Osteocyte (in vitro differentiated cells): ENCODE results near the gene XIRP1. TPM values are rescaled to one million over a fixed set of nuclear protein-coding genes. Genes with fewer than 3 reads are reported as not detected.

Experiments used
- DNase-seq: peaks from one replicate; pipeline ENCODE4 v3.0.0; 2021; ENCODE audit warnings: mixed read lengths; ENCODE audit not compliant: unreplicated experiment; ENCODE audit errors: extremely low spot score
- H3K27ac Mint-ChIP-seq: one replicate; pipeline ENCODE4 v1.8.0; 2021; ENCODE audit warnings: mild to moderate bottlenecking, mixed read lengths; ENCODE audit not compliant: unreplicated experiment
- H3K27me3 Mint-ChIP-seq: one replicate; pipeline ENCODE4 v1.8.0; 2021; ENCODE audit warnings: mixed read lengths; ENCODE audit not compliant: unreplicated experiment
- H3K36me3 Mint-ChIP-seq: one replicate; pipeline ENCODE4 v1.8.0; 2021; ENCODE audit warnings: mixed read lengths; ENCODE audit not compliant: unreplicated experiment
- H3K4me1 Mint-ChIP-seq: one replicate; pipeline ENCODE4 v1.8.0; 2021; ENCODE audit warnings: mixed read lengths; ENCODE audit not compliant: unreplicated experiment
- H3K4me3 Mint-ChIP-seq: one replicate; pipeline ENCODE4 v1.8.0; 2021; ENCODE audit warnings: mild to moderate bottlenecking, moderate library complexity, mixed read lengths; ENCODE audit not compliant: unreplicated experiment
- H3K9me3 Mint-ChIP-seq: one replicate; pipeline ENCODE4 v1.8.0; 2021; ENCODE audit warnings: mixed read lengths; ENCODE audit not compliant: unreplicated experiment
- total RNA-seq: library from RNA; stranded (reverse); gene quantifications from 2 replicates; pipeline ENCODE4 v1.2.1, GENCODE V29; 2021
- TF ChIP-seq, protein P1 (sequence below): fragments of 200-600 bp; sonication (generic); IDR thresholded peaks from 2 replicates; pipeline ENCODE4 v1.5.0; 2021; ENCODE audit warnings: antibody characterized with exemption, mild to moderate bottlenecking, moderate library complexity

The XIRP1 gene
- total RNA-seq, 1 donor from 2014 or later, result not detected

DNA sequence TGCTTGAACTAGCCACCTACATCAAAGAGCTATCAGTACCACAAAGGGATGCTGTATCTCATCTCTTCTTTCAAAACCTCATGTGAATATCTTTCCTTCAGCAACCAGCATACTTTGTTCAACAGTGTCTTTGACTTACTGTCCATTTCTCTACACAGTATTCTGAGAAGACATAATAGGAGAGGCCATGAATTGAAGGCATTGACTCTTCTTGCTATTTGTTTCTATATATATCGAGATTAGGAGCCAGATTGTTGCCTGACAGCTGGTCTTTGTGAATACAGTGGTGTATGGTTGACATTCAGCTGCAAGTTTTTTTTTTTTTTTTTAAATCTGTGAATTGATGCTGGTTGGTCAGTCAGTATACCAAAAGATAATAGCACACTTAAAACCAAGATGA lies 26.9 kb downstream of the XIRP1 start:
- Mint-ChIP-seq H3K36me3 (peaks cover 1% of the 10 kb centered on the region), H3K4me1 (peaks cover 6% of the 10 kb centered on the region), H3K9me3 (peaks cover 8% of the 10 kb centered on the region), H3K4me3 (no peak overlapping the region), H3K27me3 (no peaks in the 10 kb centered on the region), H3K27ac (no peak overlapping the region)
- TF ChIP-seq, protein P1, sequence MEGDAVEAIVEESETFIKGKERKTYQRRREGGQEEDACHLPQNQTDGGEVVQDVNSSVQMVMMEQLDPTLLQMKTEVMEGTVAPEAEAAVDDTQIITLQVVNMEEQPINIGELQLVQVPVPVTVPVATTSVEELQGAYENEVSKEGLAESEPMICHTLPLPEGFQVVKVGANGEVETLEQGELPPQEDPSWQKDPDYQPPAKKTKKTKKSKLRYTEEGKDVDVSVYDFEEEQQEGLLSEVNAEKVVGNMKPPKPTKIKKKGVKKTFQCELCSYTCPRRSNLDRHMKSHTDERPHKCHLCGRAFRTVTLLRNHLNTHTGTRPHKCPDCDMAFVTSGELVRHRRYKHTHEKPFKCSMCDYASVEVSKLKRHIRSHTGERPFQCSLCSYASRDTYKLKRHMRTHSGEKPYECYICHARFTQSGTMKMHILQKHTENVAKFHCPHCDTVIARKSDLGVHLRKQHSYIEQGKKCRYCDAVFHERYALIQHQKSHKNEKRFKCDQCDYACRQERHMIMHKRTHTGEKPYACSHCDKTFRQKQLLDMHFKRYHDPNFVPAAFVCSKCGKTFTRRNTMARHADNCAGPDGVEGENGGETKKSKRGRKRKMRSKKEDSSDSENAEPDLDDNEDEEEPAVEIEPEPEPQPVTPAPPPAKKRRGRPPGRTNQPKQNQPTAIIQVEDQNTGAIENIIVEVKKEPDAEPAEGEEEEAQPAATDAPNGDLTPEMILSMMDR, result no peak
- DNase-seq, result no peak

DNA sequence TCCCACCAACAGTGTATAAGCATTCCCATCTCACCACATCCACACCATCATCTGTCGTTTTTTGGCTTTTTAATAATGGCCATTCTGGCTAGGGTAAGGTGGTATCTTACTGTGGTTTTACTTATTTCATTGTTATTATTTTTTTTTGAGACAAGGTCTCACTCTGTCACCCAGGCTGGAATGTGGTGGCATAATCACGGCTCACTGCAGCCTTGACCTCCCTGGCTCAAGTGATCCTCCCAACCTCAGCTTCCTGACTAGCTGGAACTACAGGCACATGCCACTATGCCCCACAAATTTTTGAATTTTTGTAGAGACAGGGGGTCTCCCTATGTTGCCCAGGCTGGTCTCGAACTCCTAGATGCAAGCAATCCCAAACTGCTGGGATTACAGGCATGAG lies 28.0 kb downstream of the XIRP1 start:
- H3K4me3 Mint-ChIP-seq, result no peak overlapping the region
- H3K27ac Mint-ChIP-seq, result no peak overlapping the region
- peaks cover 5% of the 10 kb centered on the region for H3K27me3 Mint-ChIP-seq
- peaks cover 6% of the 10 kb centered on the region for H3K4me1 Mint-ChIP-seq
- peaks cover 1% of the 10 kb centered on the region for H3K36me3 Mint-ChIP-seq
- TF ChIP-seq, protein P1, result no peak
- peaks cover 8% of the 10 kb centered on the region for H3K9me3 Mint-ChIP-seq
- no peak for DNase-seq

DNA sequence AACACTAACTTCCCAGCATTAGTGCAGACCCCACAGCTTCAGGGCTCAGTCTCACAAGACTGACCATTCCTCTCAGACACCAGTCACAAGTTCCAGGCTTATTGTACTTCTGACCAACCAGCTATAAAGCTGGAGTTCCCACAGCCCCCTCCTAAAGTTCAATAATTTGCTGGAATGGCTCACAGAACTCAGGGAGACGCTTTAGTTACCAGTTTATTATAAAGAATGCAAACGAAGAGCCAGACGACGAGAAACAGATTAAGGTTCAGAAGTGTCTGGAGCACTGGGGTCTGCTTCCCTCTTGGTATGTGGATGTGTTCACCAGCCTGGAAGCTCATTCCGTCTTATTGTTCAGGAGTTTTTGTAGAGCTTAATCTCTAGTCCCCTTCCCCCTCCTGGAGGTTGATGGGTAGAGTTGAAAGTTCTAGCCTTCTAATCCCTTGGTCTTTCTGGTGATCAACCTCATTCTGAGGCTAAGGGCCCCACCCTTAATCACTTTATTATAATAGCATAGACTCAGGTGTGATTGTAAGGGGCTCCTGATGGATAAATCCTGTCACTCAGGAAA lies 34.2 kb downstream of the XIRP1 start:
- H3K9me3 Mint-ChIP-seq, result peaks cover 3% of the 10 kb centered on the region
- peaks cover under 1% of the 10 kb centered on the region for H3K36me3 Mint-ChIP-seq
- H3K4me1 Mint-ChIP-seq, result peaks cover 5% of the 10 kb centered on the region
- DNase-seq, result no peak
- no peak overlapping the region for H3K27ac Mint-ChIP-seq
- TF ChIP-seq, protein P1, result no peak
- no peak overlapping the region for H3K4me3 Mint-ChIP-seq
- peaks cover 17% of the 10 kb centered on the region for H3K27me3 Mint-ChIP-seq

DNA sequence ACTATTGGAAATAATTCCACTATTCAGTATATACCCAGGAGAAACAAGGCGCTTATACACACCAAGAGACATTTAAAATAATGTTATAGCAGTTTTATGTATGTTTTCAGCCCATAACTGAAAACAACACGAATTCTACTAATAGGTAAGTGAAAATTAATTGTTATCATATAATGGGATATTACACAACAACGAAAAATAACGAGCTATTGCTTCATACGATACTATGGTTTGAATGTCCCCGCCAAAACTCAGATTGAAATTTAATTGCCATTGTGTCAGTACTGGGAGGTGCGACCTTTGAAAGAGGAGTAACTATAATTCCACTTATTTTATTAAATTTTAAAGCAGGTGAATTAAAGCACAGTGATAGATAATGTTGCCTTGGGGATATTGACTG lies 35.0 kb downstream of the XIRP1 start:
- no peaks in the 10 kb centered on the region for H3K9me3 Mint-ChIP-seq

DNA sequence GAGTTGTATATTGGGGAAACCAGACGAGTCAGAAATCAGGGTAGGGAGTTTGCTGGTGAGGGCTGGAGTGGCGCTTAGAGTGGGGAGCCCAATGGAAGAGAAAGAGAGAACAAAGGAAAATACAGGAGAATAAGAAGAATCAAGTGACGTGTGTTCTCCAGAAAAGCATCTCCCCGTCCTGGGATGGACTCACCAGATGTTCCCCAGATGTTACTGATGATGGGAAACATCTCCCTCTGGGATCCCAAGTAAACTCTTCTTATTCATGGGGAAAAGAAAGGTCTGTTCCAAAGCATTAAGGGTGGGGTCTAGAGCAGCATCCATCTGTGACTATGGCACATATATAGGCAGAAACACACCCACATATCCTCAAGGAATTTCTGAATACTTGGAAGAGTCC lies 36.0 kb downstream of the XIRP1 start:
- no peaks in the 10 kb centered on the region for H3K36me3 Mint-ChIP-seq
- TF ChIP-seq, protein P1, result no peak
- no peak overlapping the region for H3K27ac Mint-ChIP-seq
- H3K27me3 Mint-ChIP-seq, result peaks cover 17% of the 10 kb centered on the region
- no peaks in the 10 kb centered on the region for H3K9me3 Mint-ChIP-seq
- H3K4me3 Mint-ChIP-seq, result no peak overlapping the region
- DNase-seq, result no peak
- H3K4me1 Mint-ChIP-seq, result peaks cover 17% of the 10 kb centered on the region

More for the DNA sequence above, 35.0 kb downstream of the XIRP1 start:
- Mint-ChIP-seq H3K4me3 (no peak overlapping the region), H3K27me3 (peaks cover 17% of the 10 kb centered on the region), H3K4me1 (peaks cover 8% of the 10 kb centered on the region), H3K27ac (no peak overlapping the region), H3K36me3 (no peaks in the 10 kb centered on the region)
- no peak for DNase-seq
- TF ChIP-seq, protein P1, result no peak
